Activated CD4-positive, alpha-beta T cell treated with anti-CD3 and anti-CD28 coated beads, Interleukin-2, amount 10 ng/mL, durations not matched to agents 7 days and 5 days (primary cell): ENCODE results near the gene OR4D10. TPM values are rescaled to one million over a fixed set of nuclear protein-coding genes. Genes with fewer than 3 reads are reported as not detected.
"Not testable (repeated sequence)": the region's sequence is repeated elsewhere in the genome, so short reads cannot be mapped to it uniquely, and the experiment has no call there.

Experiments
- CTCF ChIA-PET: fragments of 350-600 bp; sonication (Branson Sonifier 250); formaldehyde crosslinking; loops from one replicate; lab custom pipeline; 2021; ENCODE audit warnings: antibody characterized with exemption; lab: Charles Lee
- POLR2A ChIA-PET: fragments of 350-600 bp; sonication (Branson Sonifier 250); formaldehyde crosslinking; loops from one replicate; lab custom pipeline; 2021; ENCODE audit warnings: antibody characterized with exemption; lab: Charles Lee
- DNase-seq: peaks from one replicate; pipeline ENCODE4 v3.0.0-alpha.2; 2020
- H3K27ac Mint-ChIP-seq: one replicate; pipeline ENCODE4 v1.8.0; 2021; ENCODE audit warnings: mild to moderate bottlenecking, moderate library complexity, mixed read lengths
- H3K27me3 Mint-ChIP-seq: one replicate; pipeline ENCODE4 v1.8.0; 2021; ENCODE audit warnings: mixed read lengths
- H3K36me3 Mint-ChIP-seq: one replicate; pipeline ENCODE4 v1.8.0; 2021; ENCODE audit warnings: low read depth, mixed read lengths
- H3K4me1 Mint-ChIP-seq: one replicate; pipeline ENCODE4 v1.8.0; 2021; ENCODE audit warnings: mixed read lengths
- H3K4me3 Mint-ChIP-seq: one replicate; pipeline ENCODE4 v1.8.0; 2021; ENCODE audit warnings: mild to moderate bottlenecking, moderate library complexity, mixed read lengths
- H3K9me3 Mint-ChIP-seq: one replicate; pipeline ENCODE4 v1.8.0; 2021; ENCODE audit warnings: mixed read lengths
- total RNA-seq, 2 experiments: library from RNA; stranded (reverse); gene quantifications; one replicate each; pipeline ENCODE4 v1.2.3, GENCODE V29; 2021

Gene OR4D10
- total RNA-seq = not detected

DNA sequence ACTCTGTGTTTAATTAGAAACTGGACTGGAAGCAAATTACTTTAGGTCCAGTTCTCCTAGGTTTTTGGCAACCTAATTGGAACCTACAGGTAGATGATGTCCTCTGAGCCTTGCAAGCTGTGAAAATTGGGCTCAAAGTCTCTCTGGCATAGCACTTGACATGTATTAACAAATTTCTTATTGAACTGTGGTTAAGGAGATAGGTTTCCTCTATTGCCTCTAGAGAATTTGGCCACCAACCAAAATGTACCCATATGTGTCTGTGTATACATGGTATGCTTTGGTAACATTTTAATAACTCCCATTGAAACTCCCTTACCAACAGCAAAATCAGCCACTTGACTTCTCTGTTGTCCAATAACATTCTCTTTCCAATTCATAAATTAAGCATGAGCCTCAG lies at the start of gene OR4D10:
OR4D10 (plus strand) TSS at position 301 of the 400 bp plus-strand sequence. CDS start 4,115 bp downstream, outside the sequence.
- Mint-ChIP-seq H3K36me3 (no peaks in the 10 kb centered on the region), H3K4me1 (no peaks in the 10 kb centered on the region), H3K9me3 (no peaks in the 10 kb centered on the region), H3K4me3 (no peak within 1 kb of the TSS), H3K27me3 (peaks cover 25% of the 10 kb centered on the region), H3K27ac (no peak within 1 kb of the TSS)
- ChIA-PET CTCF (no interaction called here), POLR2A (no interaction called here)
- DNase-seq = no peak

DNA sequence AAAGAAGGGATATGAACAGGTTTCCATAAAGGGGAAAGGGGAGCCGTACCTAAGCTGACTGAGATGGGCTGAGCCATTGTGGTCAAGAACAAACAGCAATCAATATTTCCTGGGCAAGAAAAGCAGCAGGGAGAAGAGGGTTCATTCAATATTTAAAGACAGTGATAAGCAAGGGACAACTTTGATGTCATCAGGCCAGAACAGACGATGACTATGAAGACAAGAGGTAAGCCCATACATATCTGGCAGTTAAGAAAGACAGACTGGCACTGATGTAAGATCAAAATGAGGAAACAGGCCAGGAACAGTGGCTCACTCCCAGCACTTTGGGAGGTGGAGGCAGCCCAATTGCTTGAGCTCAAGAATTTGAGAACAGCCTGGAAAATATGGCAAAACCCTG lies 49.3 kb upstream of the OR4D10 start:
- no peak for DNase-seq
- Mint-ChIP-seq H3K9me3 (no peaks in the 10 kb centered on the region), H3K27me3 (peaks cover 18% of the 10 kb centered on the region), H3K4me3 (no peak overlapping the region), H3K27ac (no peak overlapping the region), H3K4me1 (peaks cover 9% of the 10 kb centered on the region), H3K36me3 (no peaks in the 10 kb centered on the region)
- ChIA-PET CTCF (interaction anchor here (1.8 kb wide), 1 partner anchor 252 kb away, joined by 4 read pairs; the partner anchor contains the start of gene DTX4), POLR2A (no interaction called here)

DNA sequence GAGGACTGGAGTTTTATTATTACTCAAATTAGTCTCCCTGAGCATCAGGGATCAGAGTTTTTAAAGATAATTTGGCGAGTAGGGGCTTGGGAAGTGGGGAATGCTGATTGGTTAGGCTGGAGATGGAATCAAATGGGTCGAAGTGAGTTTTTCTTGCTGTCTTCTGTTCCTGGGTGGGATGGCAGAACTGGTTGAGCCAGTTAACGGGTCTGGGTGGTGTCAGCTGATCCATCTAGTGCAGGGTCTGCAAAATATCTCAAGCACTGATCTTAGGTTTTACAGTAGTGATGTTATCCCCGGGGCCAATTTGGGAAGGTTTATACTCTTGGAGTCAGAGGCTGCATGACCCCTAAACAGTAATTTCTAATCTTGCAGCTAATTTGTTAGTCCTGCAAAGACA lies 48.0 kb upstream of the OR4D10 start:
- no peak overlapping the region for H3K4me3 Mint-ChIP-seq
- H3K36me3 Mint-ChIP-seq = no peaks in the 10 kb centered on the region
- H3K4me1 Mint-ChIP-seq = peaks cover 9% of the 10 kb centered on the region
- ChIA-PET POLR2A (no interaction called here), CTCF (interaction anchor here (1.8 kb wide), 1 partner anchor 253 kb away, joined by 4 read pairs; the partner anchor contains the start of gene DTX4)
- DNase-seq = no peak
- H3K27ac Mint-ChIP-seq = no peak overlapping the region
- H3K9me3 Mint-ChIP-seq = no peaks in the 10 kb centered on the region
- peaks cover 23% of the 10 kb centered on the region for H3K27me3 Mint-ChIP-seq

DNA sequence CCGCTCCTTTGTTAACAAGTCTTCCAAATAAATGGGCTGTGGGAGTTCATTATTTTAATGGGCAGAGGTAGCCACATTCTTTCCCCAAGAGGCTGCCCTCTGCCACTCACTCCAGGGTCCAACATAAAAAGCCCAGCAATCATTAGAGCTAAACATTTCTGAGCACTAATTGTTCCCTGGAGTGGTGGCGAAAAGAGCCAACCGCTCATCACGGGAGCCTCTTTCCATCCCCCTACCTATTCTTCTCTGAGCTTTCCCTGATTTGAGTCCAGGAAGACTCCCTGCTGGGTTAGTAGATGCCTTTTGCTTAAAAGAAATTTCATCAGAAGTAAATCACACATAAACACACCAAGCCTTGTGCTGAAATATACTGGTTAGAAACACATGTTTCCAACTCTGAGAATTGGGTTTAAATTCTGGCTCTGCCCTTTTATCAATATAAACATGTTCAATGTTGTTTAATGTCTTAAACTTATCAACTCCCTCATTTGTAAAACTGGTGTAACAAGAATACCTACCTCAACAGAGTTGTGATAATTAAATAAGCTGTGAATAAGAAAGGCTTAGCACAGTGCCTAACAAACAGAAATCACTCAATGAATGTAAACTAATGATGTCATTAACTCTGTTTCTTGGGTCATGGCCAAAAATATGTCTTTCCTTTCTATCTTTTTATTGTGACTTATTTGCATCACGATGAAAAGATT lies 46.6 kb upstream of the OR4D10 start, which contains the start of gene OR5A2:
OR5A2 (minus strand) TSS at position 53 of the 707 bp plus-strand sequence. CDS start 3,460 bp downstream, outside the sequence.
- Mint-ChIP-seq H3K36me3 (no peaks in the 10 kb centered on the region), H3K4me3 (no peak within 1 kb of the TSS), H3K9me3 (no peaks in the 10 kb centered on the region), H3K27me3 (peaks cover 21% of the 10 kb centered on the region), H3K4me1 (peaks cover 9% of the 10 kb centered on the region), H3K27ac (no peak within 1 kb of the TSS)
- POLR2A ChIA-PET = no interaction called here
- DNase-seq = no peak
- CTCF ChIA-PET = interaction anchor here (1.1 kb wide), 1 partner anchor 255 kb away, joined by 4 read pairs; the partner anchor contains the start of gene DTX4

DNA sequence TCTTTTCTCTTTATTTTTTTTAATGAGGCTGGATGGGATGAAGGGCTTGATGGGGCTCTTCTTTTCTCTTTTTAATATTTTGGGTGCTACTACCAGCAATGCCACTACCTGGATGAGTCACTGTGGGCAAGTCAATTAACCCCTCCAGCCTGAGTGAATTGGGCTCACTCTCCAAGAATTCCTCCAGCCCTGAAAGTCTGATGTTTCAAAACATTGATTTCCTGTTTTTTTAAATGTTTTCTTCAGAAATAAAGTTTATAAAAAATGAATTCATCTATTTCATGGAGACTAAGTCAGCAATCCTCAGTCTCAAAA lies 46.1 kb upstream of the OR4D10 start:
- peaks cover 26% of the 10 kb centered on the region for H3K27me3 Mint-ChIP-seq
- H3K27ac Mint-ChIP-seq = no peak overlapping the region
- H3K36me3 Mint-ChIP-seq = no peaks in the 10 kb centered on the region
- POLR2A ChIA-PET = no interaction called here
- peaks cover 9% of the 10 kb centered on the region for H3K4me1 Mint-ChIP-seq
- H3K4me3 Mint-ChIP-seq = no peak overlapping the region
- H3K9me3 Mint-ChIP-seq = no peaks in the 10 kb centered on the region
- CTCF ChIA-PET = interaction anchor here (1.1 kb wide), 1 partner anchor 256 kb away, joined by 4 read pairs; the partner anchor contains the start of gene DTX4
- DNase-seq = no peak

DNA sequence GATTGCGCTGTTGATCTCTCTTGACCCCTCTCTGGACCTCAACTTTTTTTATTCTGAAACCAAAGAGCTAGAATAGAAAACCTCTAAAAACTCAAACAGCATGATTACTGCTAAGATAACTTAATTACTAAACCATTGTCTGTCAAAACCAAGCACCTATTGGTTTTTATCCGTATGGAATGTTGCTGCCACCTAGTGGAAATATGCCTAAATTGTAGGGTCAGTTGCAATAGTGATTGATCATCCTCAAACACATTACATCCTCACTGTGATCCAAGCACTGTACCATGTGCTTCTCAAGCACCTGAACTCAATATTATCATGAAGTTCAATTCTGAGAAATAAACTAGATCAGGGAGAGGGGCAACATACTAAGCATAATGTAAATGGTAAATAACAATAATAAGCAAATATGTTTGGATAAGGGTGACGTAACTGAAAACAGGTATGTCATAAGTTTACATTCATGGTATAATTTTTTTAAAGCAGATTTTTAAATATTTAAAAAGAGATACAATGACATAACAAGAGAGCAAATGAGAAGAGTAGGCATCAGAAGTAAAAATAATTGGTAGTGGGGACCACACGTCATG lies 43.1 kb upstream of the OR4D10 start:
- peak; percentile 72 for DNase-seq
- H3K4me3 Mint-ChIP-seq = no peak overlapping the region
- no peak overlapping the region for H3K27ac Mint-ChIP-seq
- H3K36me3 Mint-ChIP-seq = no peaks in the 10 kb centered on the region
- peaks cover 28% of the 10 kb centered on the region for H3K27me3 Mint-ChIP-seq
- ChIA-PET CTCF (interaction anchor here (0.5 to 1.2 kb wide), 2 partner anchors 259 to 382 kb away, joined by 3 to 4 read pairs; partner anchors contain the start of gene DTX4), POLR2A (no interaction called here)
- no peaks in the 10 kb centered on the region for H3K9me3 Mint-ChIP-seq
- no peaks in the 10 kb centered on the region for H3K4me1 Mint-ChIP-seq

DNA sequence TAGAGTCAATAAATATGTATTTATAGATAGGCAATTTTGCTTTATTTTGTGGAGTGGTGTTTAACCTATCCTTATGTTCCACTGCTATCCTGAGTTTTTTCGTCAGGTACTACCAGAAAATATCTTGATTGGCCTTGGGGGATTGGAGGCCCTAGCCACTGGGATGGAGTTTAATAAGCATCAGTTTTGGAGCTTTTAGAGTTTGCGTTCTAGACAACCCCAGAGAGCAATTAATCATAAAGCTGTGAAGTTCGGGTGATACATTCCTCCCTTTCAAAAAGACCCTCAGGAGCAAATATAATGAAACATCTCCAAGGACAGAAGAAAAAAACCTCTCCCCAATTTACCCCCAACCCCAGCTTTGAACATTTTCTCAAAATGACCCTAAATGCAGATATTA lies 36.9 kb upstream of the OR4D10 start, which contains the start of gene OR5A1:
OR5A1 (plus strand) TSS at position 301 of the 400 bp plus-strand sequence. CDS start 6,700 bp downstream, outside the sequence.
- no peak within 1 kb of the TSS for H3K4me3 Mint-ChIP-seq
- POLR2A ChIA-PET = no interaction called here

DNA sequence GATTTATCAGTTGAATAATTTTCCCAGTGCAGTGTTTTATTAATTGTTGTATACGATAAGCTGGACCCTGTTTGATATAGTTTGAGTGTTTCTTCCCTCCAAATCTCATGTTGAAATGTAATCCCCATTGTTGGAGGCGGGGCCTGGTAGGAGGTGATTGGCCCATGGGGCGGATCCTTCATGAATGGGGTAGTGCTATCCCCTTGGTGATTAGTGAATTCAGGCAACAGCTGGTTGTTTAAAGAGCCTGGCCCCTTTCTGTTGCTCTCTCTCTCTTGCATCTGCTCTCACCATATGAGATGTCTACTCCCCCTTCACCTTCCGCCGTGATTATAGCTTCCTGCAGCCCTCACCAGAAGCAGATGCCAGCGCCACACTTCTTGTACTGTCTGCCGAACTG lies 35.3 kb upstream of the OR4D10 start:
- H3K27me3 Mint-ChIP-seq = peaks cover 18% of the 10 kb centered on the region
- H3K9me3 Mint-ChIP-seq = no peaks in the 10 kb centered on the region
- POLR2A ChIA-PET = no interaction called here
- H3K4me1 Mint-ChIP-seq = no peaks in the 10 kb centered on the region
- CTCF ChIA-PET = no interaction called here
- H3K27ac Mint-ChIP-seq = no peak overlapping the region
- no peak for DNase-seq
- H3K4me3 Mint-ChIP-seq = no peak overlapping the region
- H3K36me3 Mint-ChIP-seq = no peaks in the 10 kb centered on the region

More for the DNA sequence above, 36.9 kb upstream of the OR4D10 start, which contains the start of gene OR5A1:
- H3K27me3 Mint-ChIP-seq = peaks cover 25% of the 10 kb centered on the region
- no peaks in the 10 kb centered on the region for H3K4me1 Mint-ChIP-seq
- H3K27ac Mint-ChIP-seq = no peak within 1 kb of the TSS
- no peaks in the 10 kb centered on the region for H3K36me3 Mint-ChIP-seq
- no peak for DNase-seq
- H3K9me3 Mint-ChIP-seq = no peaks in the 10 kb centered on the region
- CTCF ChIA-PET = no interaction called here

DNA sequence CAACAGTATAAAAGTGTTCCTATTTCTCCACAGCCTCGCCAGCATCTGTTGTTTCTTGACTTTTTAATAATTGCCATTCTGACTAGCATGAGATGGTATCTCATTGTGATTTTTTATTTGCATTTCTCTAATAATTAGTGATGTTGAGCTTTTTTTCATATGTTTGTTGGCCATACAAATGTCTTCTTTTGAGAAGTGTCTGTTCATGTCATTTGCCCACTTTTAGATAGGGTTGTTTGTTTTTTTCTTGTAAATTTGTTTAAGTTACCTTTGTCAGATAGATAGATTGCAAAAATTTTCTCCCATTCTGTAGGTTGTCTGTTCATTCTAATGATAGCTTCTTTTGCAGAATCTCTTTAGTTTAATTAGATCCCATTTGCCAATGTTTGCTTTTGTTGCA lies 27.5 kb upstream of the OR4D10 start:
- DNase-seq, H3K4me1 Mint-ChIP-seq, H3K4me3 Mint-ChIP-seq, H3K27me3 Mint-ChIP-seq, CTCF ChIA-PET, POLR2A ChIA-PET, H3K27ac Mint-ChIP-seq, H3K36me3 Mint-ChIP-seq: not testable (repeated sequence)
- peaks cover 13% of the 10 kb centered on the region for H3K9me3 Mint-ChIP-seq

DNA sequence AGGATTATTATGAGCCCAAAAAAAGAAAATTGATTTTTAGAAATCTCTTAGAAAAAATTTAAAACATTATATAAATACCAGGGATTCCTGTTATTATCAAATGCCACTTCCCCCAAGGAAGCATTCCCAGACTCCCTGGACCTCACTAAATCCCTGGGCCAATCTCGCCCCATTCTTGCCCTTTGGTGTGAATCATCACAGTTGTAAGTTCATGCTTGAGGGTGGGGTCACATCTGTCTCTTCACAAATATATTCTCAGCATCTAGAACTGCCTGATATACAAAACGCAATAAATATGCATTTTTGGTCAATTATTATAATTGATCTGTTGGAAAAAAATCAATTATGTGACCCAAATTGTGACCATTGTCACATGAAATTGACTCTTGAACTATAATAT lies 24.6 kb upstream of the OR4D10 start:
- H3K4me1 Mint-ChIP-seq = no peaks in the 10 kb centered on the region
- peaks cover 13% of the 10 kb centered on the region for H3K9me3 Mint-ChIP-seq
- CTCF ChIA-PET = no interaction called here
- no peak overlapping the region for H3K4me3 Mint-ChIP-seq
- no peaks in the 10 kb centered on the region for H3K36me3 Mint-ChIP-seq
- POLR2A ChIA-PET = no interaction called here
- peaks cover 6% of the 10 kb centered on the region for H3K27me3 Mint-ChIP-seq
- no peak overlapping the region for H3K27ac Mint-ChIP-seq
- no peak for DNase-seq

DNA sequence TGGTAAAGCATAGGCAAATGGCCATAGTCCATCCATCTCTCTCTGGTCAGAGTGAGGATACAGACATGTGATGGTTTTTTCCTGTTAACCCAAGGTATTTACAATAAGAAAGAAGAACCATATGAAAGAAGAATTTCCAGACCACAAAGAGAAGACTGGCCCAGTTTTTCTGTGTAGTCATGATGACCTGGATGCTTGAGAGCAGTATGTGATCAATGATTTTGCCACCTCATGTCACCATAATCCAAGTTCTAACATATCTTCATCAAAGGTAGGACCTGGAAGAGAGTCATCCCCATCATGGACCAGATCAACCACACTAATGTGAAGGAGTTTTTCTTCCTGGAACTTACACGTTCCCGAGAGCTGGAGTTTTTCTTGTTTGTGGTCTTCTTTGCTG lies 16.5 kb upstream of the OR4D10 start, which contains the start of gene OR4D6:
OR4D6 (plus strand) TSS at position 301 of the 400 bp plus-strand sequence; CDS start at position 301, 0 bp downstream.
- POLR2A ChIA-PET = no interaction called here
- CTCF ChIA-PET = no interaction called here
- Mint-ChIP-seq H3K27ac (no peak within 1 kb of the TSS), H3K9me3 (no peaks in the 10 kb centered on the region), H3K27me3 (peaks cover 3% of the 10 kb centered on the region), H3K4me3 (no peak within 1 kb of the TSS), H3K4me1 (no peaks in the 10 kb centered on the region), H3K36me3 (no peaks in the 10 kb centered on the region)
- DNase-seq = no peak

DNA sequence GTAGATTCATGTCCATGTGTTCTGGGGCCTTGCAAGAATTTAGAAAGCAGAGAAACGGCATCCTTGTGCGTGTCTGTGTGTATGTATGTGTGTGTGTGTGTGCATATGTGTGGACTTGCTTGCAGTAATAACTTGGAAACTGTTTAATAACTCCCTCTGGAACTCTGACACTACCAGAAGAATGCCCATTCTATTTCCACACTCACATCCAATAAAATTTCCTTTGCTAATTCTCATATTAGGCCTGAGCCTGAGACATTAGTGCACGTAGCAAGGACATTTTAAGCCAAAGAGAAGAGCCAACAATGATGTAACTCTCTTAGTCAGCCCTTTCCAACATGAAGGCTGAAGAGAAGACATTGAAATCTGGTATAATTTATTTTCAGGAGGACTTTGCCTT lies 13.2 kb upstream of the OR4D10 start:
- POLR2A ChIA-PET = no interaction called here
- no peaks in the 10 kb centered on the region for H3K36me3 Mint-ChIP-seq
- no peak overlapping the region for H3K4me3 Mint-ChIP-seq
- DNase-seq = no peak
- peaks cover 11% of the 10 kb centered on the region for H3K27me3 Mint-ChIP-seq
- CTCF ChIA-PET = no interaction called here
- no peaks in the 10 kb centered on the region for H3K9me3 Mint-ChIP-seq
- H3K4me1 Mint-ChIP-seq = no peaks in the 10 kb centered on the region
- no peak overlapping the region for H3K27ac Mint-ChIP-seq

DNA sequence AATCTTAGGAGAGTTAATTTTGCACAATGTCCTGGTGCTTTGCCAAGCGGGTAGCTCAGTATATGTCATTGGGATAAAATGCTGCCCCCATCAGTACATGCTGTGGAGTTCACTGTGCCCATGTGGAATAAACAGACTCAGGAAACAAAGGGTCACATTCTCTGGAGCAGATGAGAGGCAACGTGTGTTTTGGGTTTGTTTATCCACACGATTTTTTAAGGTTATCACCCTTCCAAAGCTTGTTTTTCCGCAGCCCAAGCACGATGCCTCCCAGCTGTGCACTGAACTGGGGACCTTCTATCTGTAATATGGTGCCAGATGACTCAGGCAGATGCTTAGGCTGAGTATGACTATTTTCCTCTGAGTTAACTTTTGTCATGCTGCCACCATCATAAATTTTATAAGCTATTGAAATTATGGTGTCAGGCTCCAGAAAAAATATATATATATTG lies 9.9 kb upstream of the OR4D10 start:
- CTCF ChIA-PET = no interaction called here
- POLR2A ChIA-PET = no interaction called here
- no peak for DNase-seq
- Mint-ChIP-seq H3K9me3 (no peaks in the 10 kb centered on the region), H3K27me3 (peaks cover 11% of the 10 kb centered on the region), H3K36me3 (no peaks in the 10 kb centered on the region), H3K4me3 (no peak overlapping the region), H3K4me1 (no peaks in the 10 kb centered on the region), H3K27ac (no peak overlapping the region)
